ENCODE results near the gene ZNF597.

Gene ZNF597, protein sequence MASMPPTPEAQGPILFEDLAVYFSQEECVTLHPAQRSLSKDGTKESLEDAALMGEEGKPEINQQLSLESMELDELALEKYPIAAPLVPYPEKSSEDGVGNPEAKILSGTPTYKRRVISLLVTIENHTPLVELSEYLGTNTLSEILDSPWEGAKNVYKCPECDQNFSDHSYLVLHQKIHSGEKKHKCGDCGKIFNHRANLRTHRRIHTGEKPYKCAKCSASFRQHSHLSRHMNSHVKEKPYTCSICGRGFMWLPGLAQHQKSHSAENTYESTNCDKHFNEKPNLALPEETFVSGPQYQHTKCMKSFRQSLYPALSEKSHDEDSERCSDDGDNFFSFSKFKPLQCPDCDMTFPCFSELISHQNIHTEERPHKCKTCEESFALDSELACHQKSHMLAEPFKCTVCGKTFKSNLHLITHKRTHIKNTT

DNA sequence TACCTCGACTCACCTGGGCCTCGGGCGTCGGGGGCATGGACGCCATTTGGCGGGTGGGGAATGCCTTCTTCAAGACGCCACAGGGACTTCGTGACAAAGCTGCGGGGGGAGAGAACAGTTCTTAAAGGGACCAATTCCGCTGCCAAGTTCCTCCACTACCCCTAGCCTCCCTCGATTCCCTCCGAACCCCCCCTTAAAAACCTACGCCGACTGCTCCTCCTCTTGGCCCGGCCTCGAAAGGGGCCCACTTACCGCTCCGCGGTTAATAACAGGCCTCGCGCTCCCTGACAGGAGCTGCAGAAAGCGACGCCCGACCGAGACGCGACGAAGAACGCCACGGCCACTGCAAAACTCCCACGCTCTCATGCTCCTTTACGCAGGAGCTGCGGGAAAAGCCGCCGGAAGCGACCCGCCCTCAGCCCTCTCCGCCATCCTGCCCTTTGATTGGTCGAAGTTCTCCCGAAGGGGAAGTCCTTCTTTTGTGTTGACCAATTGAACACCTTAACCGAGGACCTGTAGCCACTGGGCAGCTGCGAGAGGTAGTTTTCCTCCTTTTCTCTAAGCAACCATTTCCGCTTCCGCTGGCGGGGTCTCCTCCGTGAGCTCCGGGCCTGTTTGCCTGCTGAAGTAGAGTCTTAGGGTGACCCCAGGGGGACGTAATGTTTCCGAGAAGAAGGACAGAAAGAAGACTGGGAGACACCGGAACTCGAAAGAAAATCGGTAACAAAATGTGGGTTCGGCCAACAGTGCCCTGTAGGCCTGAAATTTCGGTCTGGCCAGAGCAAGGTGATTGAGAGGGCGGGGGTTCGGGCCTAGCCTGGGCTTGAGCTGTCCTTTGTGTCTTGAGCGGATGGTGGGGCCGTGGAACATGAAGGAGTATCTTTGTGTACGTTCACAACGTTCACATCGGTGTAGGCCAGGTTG is at the start of gene ZNF597, which contains the start of gene NAA60:
ZNF597 (minus strand) TSS at position 397 of the 924 bp plus-strand sequence; CDS start at position 46, 351 bp downstream.
NAA60 (plus strand) TSS at position 573 of the 924 bp plus-strand sequence. CDS start 32,548 bp downstream, outside the sequence.
- DNase-seq (ENCODE audit: low spot score), result peak; percentile 66

DNA sequence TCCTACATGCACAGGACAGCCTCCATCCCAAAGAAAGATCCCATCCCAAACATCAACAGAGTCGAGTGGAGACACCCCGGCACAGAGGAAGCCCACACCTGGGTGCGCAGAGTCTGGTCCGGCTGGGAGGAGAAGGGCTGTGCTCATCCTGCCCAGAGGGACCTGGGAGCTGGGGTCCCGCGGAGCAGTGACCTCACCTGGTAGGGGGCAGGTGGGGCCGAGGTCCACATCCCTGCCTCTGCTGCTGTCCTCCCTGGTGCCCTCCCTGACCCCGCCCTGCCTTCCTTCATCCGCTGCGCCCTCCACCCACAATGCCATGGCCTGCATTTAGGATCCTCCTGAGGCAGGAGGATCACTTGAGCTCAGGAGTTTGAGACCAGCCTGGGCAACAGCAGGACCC is 49.1 kb upstream of the ZNF597 start:
- DNase-seq (ENCODE audit: low spot score), result no peak

DNA sequence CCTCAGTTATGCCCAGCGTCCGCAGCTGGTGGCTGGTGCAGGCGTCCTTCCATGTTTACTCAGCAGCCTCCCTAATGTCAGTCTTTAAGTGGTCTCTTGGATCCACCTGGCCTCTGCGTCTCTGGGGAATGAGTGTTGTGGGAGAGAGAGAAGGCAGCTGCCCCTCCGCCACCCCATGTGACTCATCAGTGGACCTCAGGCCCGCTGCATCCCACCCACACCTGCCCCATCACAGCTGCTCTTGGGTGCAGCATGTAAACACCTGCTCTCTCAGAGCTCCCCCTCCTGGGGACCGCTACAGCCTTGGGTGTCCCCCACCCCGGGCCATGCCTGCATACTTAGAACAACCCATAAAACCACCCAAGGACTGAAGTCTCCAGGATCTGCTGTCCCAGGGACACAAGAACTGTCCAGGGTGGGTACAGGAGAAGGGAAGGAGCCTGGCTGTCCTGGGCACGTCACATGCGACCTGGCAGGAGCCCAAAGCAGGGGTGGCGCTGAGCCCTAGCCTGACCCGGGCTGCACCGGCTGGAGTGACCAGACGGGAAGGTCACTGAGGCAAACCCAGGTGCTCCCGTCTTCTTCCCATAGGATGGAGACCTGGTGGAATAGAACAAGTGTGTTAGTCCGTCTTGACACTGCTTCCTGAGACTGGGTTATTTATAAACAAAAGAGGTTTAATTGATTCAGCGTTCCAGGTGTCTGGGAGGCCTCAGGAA is 47.8 kb upstream of the ZNF597 start:
- no peak for DNase-seq (ENCODE audit: low spot score)

DNA sequence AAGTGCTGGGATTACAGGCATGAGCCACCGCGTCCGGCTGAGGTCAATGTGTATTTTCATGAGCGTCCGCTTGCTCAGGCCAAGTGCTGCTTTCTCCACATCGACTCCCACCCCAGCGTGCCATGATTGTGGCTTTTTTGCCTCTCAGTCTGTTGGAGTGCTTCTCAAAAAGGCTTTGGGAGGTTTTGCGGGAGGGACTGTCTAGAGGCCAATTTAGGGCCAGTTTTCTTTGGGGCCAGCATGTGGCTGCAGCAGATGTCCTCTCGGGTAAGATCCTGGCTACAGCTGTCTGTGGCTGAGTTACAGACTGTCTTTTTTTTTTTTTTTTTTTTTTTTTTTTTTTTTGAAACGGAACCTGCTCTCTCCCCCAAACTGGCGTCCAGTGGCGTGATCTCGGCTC is 45.5 kb upstream of the ZNF597 start:
- no peak for DNase-seq (ENCODE audit: low spot score)

DNA sequence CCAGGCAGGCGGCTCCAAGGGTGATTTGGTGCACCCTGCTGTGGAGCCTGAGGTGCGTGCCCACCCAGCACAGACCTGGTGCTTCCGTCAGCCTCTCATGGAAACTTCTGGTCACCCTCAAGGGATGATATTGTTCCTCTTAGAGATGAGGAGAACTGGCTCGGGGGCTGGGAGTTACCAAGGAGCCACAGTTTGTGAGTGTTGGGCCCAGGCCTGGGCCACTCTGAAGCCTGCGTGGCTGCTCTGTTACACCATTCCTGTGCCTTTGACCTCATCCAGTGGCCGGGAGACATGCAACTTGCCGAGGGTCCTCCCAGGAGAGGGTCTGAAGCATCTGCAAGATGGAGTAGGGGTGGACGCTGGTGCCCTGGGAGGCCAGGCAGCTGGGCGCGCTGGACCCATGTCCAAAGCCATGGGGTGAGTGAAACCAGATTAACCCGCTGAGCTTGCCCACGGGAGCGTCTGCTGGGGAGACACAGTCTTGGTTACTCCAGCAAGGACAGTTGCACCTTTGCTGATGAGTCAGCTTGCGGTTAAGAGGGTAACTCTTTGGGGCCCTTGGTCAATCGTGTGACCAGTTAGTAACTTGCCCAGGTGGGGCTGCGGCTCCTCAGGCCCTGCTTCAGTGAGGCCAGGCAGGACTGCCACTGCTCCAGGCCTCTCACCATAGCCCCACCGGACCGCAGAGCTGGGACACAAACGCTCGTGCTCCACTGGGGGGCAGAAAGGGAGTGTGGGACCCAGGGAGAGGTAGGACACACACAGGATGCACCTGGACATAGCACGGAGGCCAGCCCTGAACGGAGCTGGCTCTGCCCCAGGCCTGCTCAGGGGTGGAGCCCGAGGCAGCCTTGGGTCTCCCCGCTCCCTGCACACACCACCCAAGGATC is 44.5 kb upstream of the ZNF597 start:
- DNase-seq (ENCODE audit: low spot score), result no peak

GRCh38 chr16:3486506-3487215 is 43.4 kb upstream of the ZNF597 start:
- DNase-seq (ENCODE audit: low spot score), result no peak

GRCh38 chr16:3485821-3486505 is 42.7 kb upstream of the ZNF597 start:
- no peak for DNase-seq (ENCODE audit: low spot score)

GRCh38 chr16:3485097-3485745 is 41.9 kb upstream of the ZNF597 start:
- DNase-seq (ENCODE audit: low spot score), result no peak

DNA sequence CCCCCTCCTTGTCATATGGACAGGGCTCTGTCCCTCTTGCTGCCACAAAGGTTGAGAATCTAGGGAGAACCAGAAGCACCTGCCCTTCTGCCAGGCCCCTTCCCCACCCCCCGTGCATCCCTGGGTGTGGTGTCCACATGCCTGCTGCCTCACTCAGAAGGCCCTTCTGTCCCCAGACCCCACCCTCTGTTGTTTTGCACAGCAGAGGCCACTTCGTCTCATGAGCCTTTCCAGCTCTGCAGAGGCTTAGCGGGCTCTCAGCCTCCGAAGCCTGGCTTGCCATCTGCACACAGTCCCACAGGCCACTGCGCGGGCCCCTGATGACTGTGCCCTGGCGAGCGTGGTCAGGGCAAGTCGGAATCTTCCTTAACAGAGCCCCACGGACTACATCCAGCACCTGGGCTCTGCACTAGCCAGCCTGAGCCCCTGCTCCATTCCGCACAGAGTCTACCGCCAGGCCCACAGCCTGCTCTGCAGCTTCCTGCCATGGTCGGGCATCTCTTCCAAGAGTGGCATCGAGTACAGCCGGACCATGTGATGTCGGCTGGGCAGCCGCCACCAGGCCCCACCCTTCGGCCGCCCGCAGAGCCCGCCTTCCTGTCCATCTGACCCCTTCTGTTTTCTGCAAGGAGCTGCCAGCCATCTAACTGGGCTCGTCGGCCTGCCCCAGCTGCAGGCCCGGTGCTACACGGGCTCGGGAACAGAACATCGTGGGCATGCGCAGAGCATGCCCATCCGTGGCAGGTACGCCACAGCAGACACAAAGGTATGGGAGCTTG is 41.2 kb upstream of the ZNF597 start:
- DNase-seq (ENCODE audit: low spot score), result no peak

GRCh38 chr16:3482659-3483241 is 39.4 kb upstream of the ZNF597 start:
- DNase-seq (ENCODE audit: low spot score), result no peak

GRCh38 chr16:3481696-3482658 is 38.7 kb upstream of the ZNF597 start:
- DNase-seq (ENCODE audit: low spot score), result no peak

DNA sequence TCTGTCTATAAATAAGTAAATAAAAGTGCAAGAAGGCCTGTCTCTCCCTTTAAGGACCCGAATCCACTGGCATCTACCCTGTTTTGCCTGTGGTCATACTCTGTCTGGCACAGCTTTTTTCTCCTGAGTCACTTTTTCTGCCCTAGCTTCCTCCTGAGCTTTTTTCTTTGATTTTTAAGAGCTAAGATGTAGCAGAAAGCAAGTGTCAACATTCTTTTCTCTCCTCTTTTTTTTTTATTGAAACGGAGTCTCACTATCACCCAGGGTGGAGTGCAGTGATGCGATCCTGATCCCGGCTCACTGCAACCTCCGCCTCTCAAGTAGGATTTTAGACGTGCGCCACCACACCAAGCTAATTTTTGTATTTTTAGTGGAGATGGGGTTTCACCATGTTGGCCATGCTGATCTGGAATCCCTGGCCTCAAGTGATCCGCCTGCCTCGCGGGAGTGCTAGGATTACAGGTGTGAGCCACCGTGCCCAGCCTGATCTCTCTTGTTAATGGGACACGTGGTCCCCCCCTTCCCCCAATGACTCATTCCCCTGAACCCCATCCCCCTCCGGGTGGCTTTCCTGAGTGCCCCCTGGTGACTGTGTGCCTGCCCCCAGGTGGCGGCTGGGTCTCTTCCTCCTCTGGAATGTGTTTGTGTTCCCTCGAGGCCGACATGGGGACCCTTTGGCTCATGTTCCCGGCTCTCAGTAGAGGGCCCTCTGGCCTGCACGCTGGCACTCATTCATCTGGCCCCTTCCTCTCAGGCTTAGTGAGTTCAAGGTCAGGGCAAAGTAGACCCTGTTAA is 37.8 kb upstream of the ZNF597 start:
- DNase-seq (ENCODE audit: low spot score), result no peak

- no peak for DNase-seq (ENCODE audit: low spot score)
Observed at GRCh38 chr16:3479654-3480216, 36.4 kb upstream of the ZNF597 start.

DNA sequence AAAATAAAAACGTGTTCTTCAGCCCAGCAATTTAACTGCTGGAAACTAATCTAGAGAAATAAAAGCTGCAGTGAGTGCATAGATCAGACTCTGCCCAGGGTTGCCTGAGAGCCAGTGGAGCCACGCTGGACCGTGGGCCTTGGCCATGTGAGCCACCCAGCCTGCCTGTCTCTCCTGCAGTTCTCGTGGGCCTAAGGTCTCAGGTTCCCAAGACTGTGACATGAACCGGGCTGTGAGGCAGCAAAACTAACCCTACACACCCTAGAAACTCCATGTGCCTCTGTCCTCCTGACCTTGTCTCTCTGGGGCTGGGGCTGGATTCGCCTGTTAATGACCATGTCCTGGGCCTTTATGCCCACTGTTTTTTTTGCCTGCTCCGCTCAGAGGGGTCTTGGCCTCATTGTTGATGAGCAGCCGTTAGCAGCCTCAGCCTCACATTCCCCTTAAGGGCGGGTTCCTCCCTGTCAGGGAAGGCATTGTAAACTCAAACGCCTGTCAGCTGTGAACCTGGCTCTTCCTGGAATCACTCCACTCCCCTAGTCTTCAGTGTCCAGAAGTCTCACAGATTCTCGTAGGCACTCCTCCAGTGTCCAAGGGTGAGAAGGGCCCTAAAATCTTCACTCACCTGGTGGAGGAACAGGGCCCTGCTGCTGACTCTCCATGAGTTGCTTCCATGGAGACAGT is 35.1 kb upstream of the ZNF597 start:
- DNase-seq (ENCODE audit: low spot score), result no peak

DNA sequence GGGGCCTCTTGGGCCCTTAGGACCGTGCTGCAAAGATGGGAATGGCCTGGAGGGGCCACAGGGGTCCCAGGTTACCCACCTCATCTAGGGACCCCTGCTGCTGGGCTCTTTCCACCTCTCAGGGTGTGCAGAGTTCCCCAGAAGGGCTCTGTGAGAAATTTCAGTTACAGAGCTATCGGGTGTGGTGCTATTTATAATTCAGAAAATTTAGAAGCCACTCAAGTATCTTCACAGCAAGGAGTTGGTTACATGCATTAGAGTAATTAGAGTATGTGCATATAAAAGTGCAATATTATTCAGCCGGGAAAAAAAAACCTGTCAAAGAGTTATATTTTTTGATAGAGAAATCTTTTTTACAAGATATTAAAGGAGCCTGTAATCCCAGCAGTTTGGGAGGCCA is 33.1 kb upstream of the ZNF597 start:
- DNase-seq (ENCODE audit: low spot score), result no peak
